ENCODE measurements around the gene ATG13.

The ATG13 gene

GRCh38 chr11:46723359-46723680 lies 106.0 kb downstream of the ATG13 start:
- Histone ChIP-seq H3K4me3 (replicated peaks; ENCODE audit: insufficient read depth, low read length) (no peak overlapping the region), H3K27ac (replicated peaks) (no peak overlapping the region), H3K27me3 (ENCODE audit: insufficient read depth, poor library complexity, severe bottlenecking) (no peaks in the 10 kb centered on the region)
- no peak for DNase-seq (ENCODE audit: low read depth in 1 of 2, low spot score in 1 of 2)
- TF ChIP-seq SPI1 (IDR thresholded peaks at IDR 0.05; ENCODE audit: borderline replicate concordance, low read depth), result no peak
- no peak for TF ChIP-seq CTCF (IDR thresholded peaks at IDR 0.05; ENCODE audit: insufficient read depth, low read length)
- no peak for TF ChIP-seq REST (IDR thresholded peaks at IDR 0.05; ENCODE audit: insufficient replicate concordance, low read depth)
- TF ChIP-seq GABPA (IDR thresholded peaks at IDR 0.05; ENCODE audit: low read depth), result no peak
- no peak for TF ChIP-seq POLR2AphosphoS5 (IDR thresholded peaks at IDR 0.05; ENCODE audit: low read depth)

- Histone ChIP-seq H3K27me3 (ENCODE audit: insufficient read depth, poor library complexity, severe bottlenecking) (no peaks in the 10 kb centered on the region), H3K27ac (replicated peaks) (no peak overlapping the region), H3K4me3 (replicated peaks; ENCODE audit: insufficient read depth, low read length) (no peak overlapping the region)
- TF ChIP-seq REST (IDR thresholded peaks at IDR 0.05; ENCODE audit: insufficient replicate concordance, low read depth) (no peak), GABPA (IDR thresholded peaks at IDR 0.05; ENCODE audit: low read depth) (no peak), SPI1 (IDR thresholded peaks at IDR 0.05; ENCODE audit: borderline replicate concordance, low read depth) (no peak), POLR2AphosphoS5 (IDR thresholded peaks at IDR 0.05; ENCODE audit: low read depth) (no peak)
- DNase-seq (ENCODE audit: low read depth in 1 of 2, low spot score in 1 of 2), result no peak
Observed at GRCh38 chr11:46724088-46724487, 106.7 kb downstream of the ATG13 start.
